ENCODE data around the gene DLK1.
A peak's percentile ranks its signal among the peaks of the same experiment; 100 is the strongest.

DLK1 gene

GRCh38 chr14:100767003-100767787 lies 40.5 kb downstream of the DLK1 start:
- Histone ChIP-seq H3K4me1 (peaks cover 20% of the 10 kb centered on the region), H3K9me3 (no peaks in the 10 kb centered on the region), H3K27me3 (no peaks in the 10 kb centered on the region), H3K4me3 (ENCODE audit: low read depth, low read length) (no peak overlapping the region), H3K36me3 (no peaks in the 10 kb centered on the region)
- no peak for TF ChIP-seq CTCF (IDR thresholded peaks at IDR 0.05; ENCODE audit: low read depth, low read length)
- no peak for DNase-seq

DNA sequence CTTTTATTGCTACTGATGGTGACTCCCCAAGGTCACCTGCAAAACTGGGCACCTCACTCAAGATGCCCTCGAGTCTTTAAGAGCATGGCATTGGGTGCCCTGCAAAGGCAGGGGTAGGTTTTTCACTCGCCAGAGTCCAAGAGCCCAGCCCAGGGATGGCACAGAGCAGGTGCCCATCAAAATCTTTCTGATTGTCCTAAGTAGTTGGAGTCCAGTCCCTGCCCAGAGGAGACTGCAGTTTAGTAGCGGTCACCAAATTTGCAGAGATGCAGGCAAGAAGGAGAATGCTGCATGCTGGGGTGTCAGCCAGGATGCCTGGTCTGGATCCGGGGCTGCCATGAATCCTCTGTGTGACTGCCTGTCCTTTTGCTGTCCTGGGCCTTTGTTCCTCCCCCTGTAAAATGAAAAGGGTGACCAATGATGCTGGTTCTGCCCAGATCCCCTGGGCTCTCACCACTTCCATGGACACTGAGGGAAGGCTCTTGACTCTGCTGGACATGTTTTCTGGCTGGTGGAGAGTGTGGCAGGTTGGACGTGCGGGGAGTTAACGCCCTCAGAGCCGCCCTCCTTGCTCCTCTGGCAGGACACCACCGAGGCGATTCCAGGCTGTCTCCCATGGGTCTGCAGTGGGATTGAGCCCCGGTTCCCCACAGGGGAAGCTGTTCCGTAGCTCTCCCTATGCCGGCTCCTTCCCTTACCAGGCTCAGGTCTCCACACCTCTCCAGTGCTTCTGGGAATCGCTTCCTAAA lies 41.3 kb downstream of the DLK1 start:
- Histone ChIP-seq H3K36me3 (no peaks in the 10 kb centered on the region), H3K9me3 (no peaks in the 10 kb centered on the region), H3K4me1 (peaks cover 26% of the 10 kb centered on the region), H3K4me3 (ENCODE audit: low read depth, low read length) (no peak overlapping the region), H3K27me3 (no peaks in the 10 kb centered on the region)
- no peak for TF ChIP-seq CTCF (IDR thresholded peaks at IDR 0.05; ENCODE audit: low read depth, low read length)
- DNase-seq: no peak

DNA sequence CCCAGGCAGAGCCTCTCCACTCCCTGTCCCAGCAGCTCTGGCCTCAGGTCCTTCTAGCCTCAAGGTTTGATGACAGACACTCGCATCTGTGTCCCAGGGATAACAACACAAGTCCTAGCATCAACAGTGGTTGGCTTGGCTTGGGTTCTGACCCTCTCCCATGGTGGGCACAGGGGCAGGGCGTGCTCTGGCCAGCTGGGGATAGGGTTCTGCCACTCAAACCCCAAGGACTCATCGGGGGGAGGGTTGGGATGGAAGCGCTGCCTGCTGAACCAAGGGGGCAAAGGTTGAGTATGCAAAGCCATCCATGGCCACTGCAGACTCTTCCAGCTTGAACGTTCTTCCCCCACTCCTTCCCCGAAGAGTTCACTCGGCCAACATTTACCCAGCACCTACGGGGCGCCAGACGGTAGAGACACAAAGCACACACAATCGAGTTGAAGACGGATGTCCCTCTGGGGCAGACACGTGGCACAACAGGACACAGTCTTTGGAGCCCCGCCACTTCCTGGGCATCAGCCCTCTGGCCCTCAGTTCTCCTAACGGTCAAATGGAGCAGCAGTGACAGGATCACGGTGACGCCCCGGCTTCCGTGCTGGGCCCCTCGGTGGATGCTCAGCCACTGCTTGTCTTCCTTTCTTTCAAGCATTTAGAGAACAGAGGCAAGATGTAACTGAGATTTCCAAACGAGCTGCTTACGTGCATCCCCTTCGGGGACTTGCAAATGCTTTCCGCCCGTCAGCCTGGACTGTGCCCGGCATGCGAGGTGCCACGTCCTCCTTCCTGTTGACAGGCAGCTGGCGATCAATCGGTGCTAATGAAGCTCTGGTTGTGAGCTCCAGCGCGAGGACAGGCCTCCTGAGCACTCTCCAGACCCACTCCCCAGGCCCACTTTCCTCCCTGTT lies 42.6 kb downstream of the DLK1 start:
- peaks cover 26% of the 10 kb centered on the region for H3K4me1 ChIP-seq
- H3K36me3 ChIP-seq: no peaks in the 10 kb centered on the region
- no peak overlapping the region for H3K4me3 ChIP-seq (ENCODE audit: low read depth, low read length)
- TF ChIP-seq CTCF (IDR thresholded peaks at IDR 0.05; ENCODE audit: low read depth, low read length): no peak
- H3K9me3 ChIP-seq: no peaks in the 10 kb centered on the region
- H3K27me3 ChIP-seq: no peaks in the 10 kb centered on the region
- no peak for DNase-seq

GRCh38 chr14:100770046-100770445 lies 43.4 kb downstream of the DLK1 start:
- Histone ChIP-seq H3K9me3 (no peaks in the 10 kb centered on the region), H3K36me3 (no peaks in the 10 kb centered on the region), H3K27me3 (no peaks in the 10 kb centered on the region), H3K4me3 (ENCODE audit: low read depth, low read length) (no peak overlapping the region), H3K4me1 (peaks cover 29% of the 10 kb centered on the region)
- TF ChIP-seq CTCF (IDR thresholded peaks at IDR 0.05; ENCODE audit: low read depth, low read length): no peak
- DNase-seq: no peak

DNA sequence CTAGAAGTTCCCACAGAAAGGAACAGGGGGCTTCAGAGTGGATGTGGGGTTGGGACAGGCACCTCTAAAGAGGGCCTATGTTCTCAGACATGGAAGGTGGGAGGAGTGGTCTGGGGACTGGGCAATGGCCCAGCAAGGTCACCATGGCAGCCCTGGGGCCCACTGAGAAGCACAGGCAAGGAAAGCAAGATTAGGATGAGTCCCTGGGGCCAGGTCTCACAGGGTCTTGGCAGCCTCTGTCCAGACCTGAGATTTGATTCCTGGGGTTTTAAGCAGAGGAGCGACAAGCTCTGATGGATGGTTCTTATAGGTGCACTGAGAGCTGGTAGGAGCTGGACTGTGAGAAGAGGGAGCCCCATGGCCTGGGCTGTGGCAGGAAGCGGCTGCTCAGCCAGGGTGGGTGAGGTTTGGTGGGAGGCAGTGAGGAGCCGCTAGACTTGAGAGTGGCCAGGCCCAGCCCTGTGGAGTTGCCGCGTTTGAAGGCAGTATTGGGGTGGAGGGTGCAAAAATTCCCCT lies 44.0 kb downstream of the DLK1 start:
- H3K9me3 ChIP-seq: no peaks in the 10 kb centered on the region
- H3K4me1 ChIP-seq: peaks cover 36% of the 10 kb centered on the region
- TF ChIP-seq CTCF (IDR thresholded peaks at IDR 0.05; ENCODE audit: low read depth, low read length): no peak
- no peak overlapping the region for H3K4me3 ChIP-seq (ENCODE audit: low read depth, low read length)
- peak; percentile 65 for DNase-seq
- no peaks in the 10 kb centered on the region for H3K36me3 ChIP-seq
- H3K27me3 ChIP-seq: no peaks in the 10 kb centered on the region

Measured in BE2C (cell line).